ENCODE data around the gene IGBP1.

IGBP1 gene

GRCh38 chrX:70138622-70139021 is 5.4 kb downstream of the IGBP1 start:
- Histone ChIP-seq H3K4me2 (ENCODE audit: low read depth, low read length, poor library complexity, severe bottlenecking) (no peak overlapping the region), H3K27ac (ENCODE audit: low read depth, low read length) (no peak overlapping the region), H3K36me3 (ENCODE audit: low read length) (no peaks in the 10 kb centered on the region), H3F3A (ENCODE audit: insufficient read depth) (no peaks in the 10 kb centered on the region), H4K20me1 (ENCODE audit: low read depth, low read length) (no peaks in the 10 kb centered on the region), H3K4me3 (ENCODE audit: insufficient read depth, low read length, poor library complexity, severe bottlenecking) (no peak overlapping the region), H3K79me2 (ENCODE audit: insufficient read depth, low read length) (peaks cover 18% of the 10 kb centered on the region), H3K9me2 (replicated peaks; ENCODE audit: insufficient read depth, low read length) (no peaks in the 10 kb centered on the region), H3K27me3 (ENCODE audit: low read length) (no peaks in the 10 kb centered on the region), H3K9ac (ENCODE audit: low read length) (no peak overlapping the region), H3K9me3 (ENCODE audit: insufficient read depth, low read length) (no peaks in the 10 kb centered on the region), H2AFZ (ENCODE audit: low read depth, low read length, severe bottlenecking) (no peak overlapping the region)
- no peak for TF ChIP-seq EZH2phosphoT487 (conservative IDR thresholded peaks at IDR 0.05; ENCODE audit: low read length)
- TF ChIP-seq CTCF (IDR thresholded peaks at IDR 0.05; ENCODE audit: insufficient read depth, low read length, poor library complexity, severe bottlenecking): no peak

DNA sequence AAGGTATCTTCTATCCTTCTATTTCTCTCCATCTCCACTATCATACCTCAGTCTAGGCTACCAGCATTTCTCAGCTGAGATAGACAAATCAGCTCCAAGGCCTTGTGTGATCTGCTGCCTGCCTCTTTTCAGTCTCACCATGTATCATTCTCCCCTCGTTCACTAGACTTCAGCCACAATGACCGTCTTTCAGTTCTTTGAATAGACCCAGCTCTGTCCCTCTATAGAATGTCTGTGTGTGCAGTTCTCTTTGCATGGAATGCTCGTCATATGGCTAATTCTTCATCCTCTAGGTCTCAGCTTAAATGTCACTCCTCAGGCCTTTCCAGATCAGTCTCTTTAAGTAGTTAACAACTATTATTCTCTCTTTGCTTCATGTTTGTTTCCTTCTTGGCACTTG is 6.5 kb downstream of the IGBP1 start:
- Histone ChIP-seq H3K4me3 (ENCODE audit: insufficient read depth, low read length, poor library complexity, severe bottlenecking) (no peak overlapping the region), H3K4me2 (ENCODE audit: low read depth, low read length, poor library complexity, severe bottlenecking) (no peak overlapping the region), H3K9me3 (ENCODE audit: insufficient read depth, low read length) (no peaks in the 10 kb centered on the region), H3F3A (ENCODE audit: insufficient read depth) (no peaks in the 10 kb centered on the region), H3K9me2 (replicated peaks; ENCODE audit: insufficient read depth, low read length) (no peaks in the 10 kb centered on the region), H2AFZ (ENCODE audit: low read depth, low read length, severe bottlenecking) (no peak overlapping the region), H3K9ac (ENCODE audit: low read length) (no peak overlapping the region), H3K27me3 (ENCODE audit: low read length) (no peaks in the 10 kb centered on the region), H3K79me2 (ENCODE audit: insufficient read depth, low read length) (peaks cover 9% of the 10 kb centered on the region; the same call in 1 of the 2 replicates), H3K27ac (ENCODE audit: low read depth, low read length) (no peak overlapping the region), H4K20me1 (ENCODE audit: low read depth, low read length) (no peaks in the 10 kb centered on the region), H3K36me3 (ENCODE audit: low read length) (no peaks in the 10 kb centered on the region)
- TF ChIP-seq CTCF (IDR thresholded peaks at IDR 0.05; ENCODE audit: insufficient read depth, low read length, poor library complexity, severe bottlenecking) (no peak), EZH2phosphoT487 (conservative IDR thresholded peaks at IDR 0.05; ENCODE audit: low read length) (no peak)

- Histone ChIP-seq H2AFZ (ENCODE audit: low read depth, low read length, severe bottlenecking) (no peak overlapping the region), H3F3A (ENCODE audit: insufficient read depth) (no peaks in the 10 kb centered on the region), H3K9ac (ENCODE audit: low read length) (no peak overlapping the region), H3K79me2 (ENCODE audit: insufficient read depth, low read length) (no peaks in the 10 kb centered on the region), H3K4me2 (ENCODE audit: low read depth, low read length, poor library complexity, severe bottlenecking) (no peak overlapping the region), H3K27me3 (ENCODE audit: low read length) (no peaks in the 10 kb centered on the region), H3K9me2 (replicated peaks; ENCODE audit: insufficient read depth, low read length) (no peaks in the 10 kb centered on the region), H3K9me3 (ENCODE audit: insufficient read depth, low read length) (no peaks in the 10 kb centered on the region), H3K27ac (ENCODE audit: low read depth, low read length) (no peak overlapping the region), H3K4me3 (ENCODE audit: insufficient read depth, low read length, poor library complexity, severe bottlenecking) (no peak overlapping the region), H3K36me3 (ENCODE audit: low read length) (no peaks in the 10 kb centered on the region), H4K20me1 (ENCODE audit: low read depth, low read length) (no peaks in the 10 kb centered on the region)
- TF ChIP-seq EZH2phosphoT487 (conservative IDR thresholded peaks at IDR 0.05; ENCODE audit: low read length) (no peak), CTCF (IDR thresholded peaks at IDR 0.05; ENCODE audit: insufficient read depth, low read length, poor library complexity, severe bottlenecking) (no peak)
Measured at GRCh38 chrX:70141373-70141772, 8.1 kb downstream of the IGBP1 start.
